Gastroesophageal sphincter (tissue), 4 donors: Measurements from ENCODE around the gene HIPK4. TPM values are rescaled to one million over a fixed set of nuclear protein-coding genes. Genes with fewer than 3 reads are reported as not detected.

Experiments used
- ATAC-seq: fragments of 150-250 bp; one replicate; pipeline ENCODE4 v1.9.1; 2016; ENCODE audit warnings: mild to moderate bottlenecking, moderate library complexity
- H3K27ac ChIP-seq, 4 donors: fragments of 200-600 bp; sonication (generic) in 3 of 4; 1 replicate in 3 of 4; 2 replicates in 1 of 4; pipeline ENCODE4 v1.5.1; 2016 to 2019
- H3K27me3 ChIP-seq: fragments of 200-600 bp; sonication (generic); one replicate; pipeline ENCODE4 v1.5.1; 2019
- H3K36me3 ChIP-seq, 2 donors: fragments of 200-600 bp; sonication (generic); one replicate each; pipeline ENCODE4 v1.5.1; 2019; ENCODE audit warnings: control low read depth in 1 of 2
- H3K4me1 ChIP-seq, 3 donors: fragments of 200-600 bp; sonication (generic); 1 replicate in 2 of 3; 2 replicates in 1 of 3; pipeline ENCODE4 v1.5.1; 2016 to 2019; ENCODE audit warnings: control low read depth in 2 of 3
- H3K4me3 ChIP-seq, 2 donors: fragments of 200-600 bp; sonication (generic); one replicate each; pipeline ENCODE4 v1.5.1; 2019; ENCODE audit warnings: mild to moderate bottlenecking in 1 of 2, moderate library complexity in 1 of 2
- H3K9me3 ChIP-seq, 3 donors: fragments of 200-600 bp; sonication (generic); one replicate each; pipeline ENCODE4 v1.5.1; 2017 to 2019; ENCODE audit warnings: control low read depth in 2 of 3
- EP300 ChIP-seq: sonication (generic); formaldehyde crosslinking; IDR thresholded peaks from one replicate; pipeline ENCODE4 v1.6.1; 2017; ENCODE audit warnings: antibody characterized with exemption, mild to moderate bottlenecking
- POLR2A ChIP-seq, 2 donors: fragments of 450-650 bp; IDR thresholded peaks; one replicate each; pipeline ENCODE4 v1.6.1; 2017; ENCODE audit warnings: antibody characterized with exemption in 2 of 2, mild to moderate bottlenecking in 2 of 2, moderate library complexity in 1 of 2
- POLR2AphosphoS5 ChIP-seq: sonication (generic); formaldehyde crosslinking; IDR thresholded peaks from one replicate; pipeline ENCODE4 v1.6.1; 2017; ENCODE audit warnings: antibody characterized with exemption
- WGBS, 2 donors: methylation state at CpG; one replicate each; pipeline ENCODE4 v1.1.5; 2018; ENCODE audit warnings: low coverage in 1 of 2; 5-methylcytosine and 5-hydroxymethylcytosine counted together
- total RNA-seq, 4 donors: library from RNA; depleted of rRNA; stranded (reverse); fragments of >200 nt; gene quantifications; one replicate each; pipeline ENCODE4 v1.1.0, GENCODE V29; 2016
- TF ChIP-seq, protein P1 (sequence below), 4 experiments: fragments of 200-600 bp in 2 of 4; fragments of 450-650 bp in 2 of 4; sonication (generic) in 1 of 4; IDR thresholded peaks; one replicate each; pipeline ENCODE4 v1.5.1; 2017 to 2019; ENCODE audit warnings: antibody characterized with exemption in 4 of 4, mild to moderate bottlenecking in 2 of 4, moderate library complexity in 2 of 4

Gene HIPK4
- total RNA-seq, 4 donors from 2014 or later: 0.19 to 1.1 TPM; not detected in 2

DNA sequence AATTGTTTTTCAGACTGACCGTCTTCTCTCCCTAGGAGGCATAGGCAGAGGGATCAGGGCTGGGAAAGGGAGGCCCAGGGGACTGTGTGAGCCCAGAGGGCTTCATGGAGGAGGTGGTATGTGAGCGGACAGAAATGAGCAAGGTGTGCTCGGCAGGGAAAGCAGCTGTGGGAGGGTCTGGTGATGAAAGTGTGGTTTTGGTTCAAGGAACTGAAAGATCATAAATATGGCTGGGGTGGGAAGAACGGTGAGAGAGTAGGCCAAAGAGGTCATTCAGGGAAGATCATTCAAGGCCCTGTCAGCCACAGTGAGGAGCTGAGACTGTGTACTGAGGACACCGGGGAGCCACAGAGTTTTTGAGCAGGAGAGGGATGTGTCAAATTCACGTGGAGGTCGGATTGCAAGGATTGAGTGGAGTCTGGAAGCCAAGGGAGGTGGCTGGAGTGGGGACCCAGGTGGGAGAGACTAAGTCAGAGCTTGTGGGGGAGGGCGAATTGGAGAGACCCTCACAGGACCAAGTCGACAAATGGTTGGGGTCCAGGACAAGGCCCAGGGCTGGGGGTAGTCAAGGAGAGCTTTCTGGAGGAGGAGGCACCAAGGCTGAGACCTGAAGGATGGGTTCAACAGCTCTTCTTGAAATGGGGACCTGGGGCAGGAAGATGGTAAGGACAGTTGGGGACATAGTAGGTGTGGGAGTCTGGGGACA, 33.9 kb downstream of the HIPK4 start:
- peaks cover 0 to 51% of the 10 kb centered on the region in 2 donors for H3K36me3 ChIP-seq
- H3K27me3 ChIP-seq: no peaks in the 10 kb centered on the region
- H3K9me3 ChIP-seq: no peaks in the 10 kb centered on the region
- H3K27ac ChIP-seq: no peak overlapping the region
- 81 to 100% methylated on average over 1 to 8 of the region's 9 CpGs for WGBS, 2 donors
- H3K4me1 ChIP-seq: peaks cover 0 to 9% (median 0%) of the 10 kb centered on the region in 3 donors
- no peak for ATAC-seq
- TF ChIP-seq POLR2AphosphoS5 (no peak), EP300 (no peak), POLR2A (IDR thresholded peaks at IDR 0.05) (no peak)
- TF ChIP-seq, protein P1, sequence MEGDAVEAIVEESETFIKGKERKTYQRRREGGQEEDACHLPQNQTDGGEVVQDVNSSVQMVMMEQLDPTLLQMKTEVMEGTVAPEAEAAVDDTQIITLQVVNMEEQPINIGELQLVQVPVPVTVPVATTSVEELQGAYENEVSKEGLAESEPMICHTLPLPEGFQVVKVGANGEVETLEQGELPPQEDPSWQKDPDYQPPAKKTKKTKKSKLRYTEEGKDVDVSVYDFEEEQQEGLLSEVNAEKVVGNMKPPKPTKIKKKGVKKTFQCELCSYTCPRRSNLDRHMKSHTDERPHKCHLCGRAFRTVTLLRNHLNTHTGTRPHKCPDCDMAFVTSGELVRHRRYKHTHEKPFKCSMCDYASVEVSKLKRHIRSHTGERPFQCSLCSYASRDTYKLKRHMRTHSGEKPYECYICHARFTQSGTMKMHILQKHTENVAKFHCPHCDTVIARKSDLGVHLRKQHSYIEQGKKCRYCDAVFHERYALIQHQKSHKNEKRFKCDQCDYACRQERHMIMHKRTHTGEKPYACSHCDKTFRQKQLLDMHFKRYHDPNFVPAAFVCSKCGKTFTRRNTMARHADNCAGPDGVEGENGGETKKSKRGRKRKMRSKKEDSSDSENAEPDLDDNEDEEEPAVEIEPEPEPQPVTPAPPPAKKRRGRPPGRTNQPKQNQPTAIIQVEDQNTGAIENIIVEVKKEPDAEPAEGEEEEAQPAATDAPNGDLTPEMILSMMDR (IDR thresholded peaks at IDR 0.05): no peak
- H3K4me3 ChIP-seq: no peak overlapping the region

DNA sequence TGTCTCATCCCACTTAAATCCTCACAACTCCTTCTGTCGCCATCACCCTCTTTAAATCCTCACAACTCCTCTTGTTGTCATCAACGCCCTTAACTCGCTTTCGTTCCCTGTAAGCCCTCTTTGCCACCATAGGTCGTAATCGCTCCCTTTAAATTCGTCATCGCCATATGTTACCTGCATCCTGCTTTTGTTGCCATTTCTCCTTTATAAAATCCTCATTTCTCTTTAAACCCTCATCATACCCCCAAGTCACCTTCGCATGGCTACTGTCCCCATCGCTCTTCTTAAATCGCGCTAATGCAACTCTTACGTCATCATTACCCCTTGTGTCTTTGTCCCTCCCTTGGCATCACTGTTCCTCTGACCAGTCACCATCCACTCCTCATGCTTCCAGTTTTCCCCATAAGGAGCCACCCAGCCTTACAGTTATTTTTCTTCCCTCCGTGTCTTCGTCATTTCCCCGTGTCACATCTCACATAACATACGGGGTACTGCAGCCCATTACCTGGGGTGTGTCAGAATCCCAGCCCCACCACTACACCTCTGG, 40.9 kb downstream of the HIPK4 start:
- Histone ChIP-seq H3K36me3 (peaks cover 0 to 22% of the 10 kb centered on the region in 2 donors), H3K4me1 (peaks cover 0 to 40% (median 9%) of the 10 kb centered on the region in 3 donors), H3K27ac (peak overlapping the region; percentile 47 to 88 (median 85)), H3K27me3 (no peaks in the 10 kb centered on the region), H3K4me3 (peak overlapping the region; percentile 68 to 81), H3K9me3 (no peaks in the 10 kb centered on the region)
- peak; percentile 5 for TF ChIP-seq POLR2AphosphoS5
- TF ChIP-seq POLR2A (IDR thresholded peaks at IDR 0.05): no peak
- WGBS, 2 donors: 9 to 15% methylated on average over 17 of the region's 17 CpGs
- ATAC-seq: no peak

DNA sequence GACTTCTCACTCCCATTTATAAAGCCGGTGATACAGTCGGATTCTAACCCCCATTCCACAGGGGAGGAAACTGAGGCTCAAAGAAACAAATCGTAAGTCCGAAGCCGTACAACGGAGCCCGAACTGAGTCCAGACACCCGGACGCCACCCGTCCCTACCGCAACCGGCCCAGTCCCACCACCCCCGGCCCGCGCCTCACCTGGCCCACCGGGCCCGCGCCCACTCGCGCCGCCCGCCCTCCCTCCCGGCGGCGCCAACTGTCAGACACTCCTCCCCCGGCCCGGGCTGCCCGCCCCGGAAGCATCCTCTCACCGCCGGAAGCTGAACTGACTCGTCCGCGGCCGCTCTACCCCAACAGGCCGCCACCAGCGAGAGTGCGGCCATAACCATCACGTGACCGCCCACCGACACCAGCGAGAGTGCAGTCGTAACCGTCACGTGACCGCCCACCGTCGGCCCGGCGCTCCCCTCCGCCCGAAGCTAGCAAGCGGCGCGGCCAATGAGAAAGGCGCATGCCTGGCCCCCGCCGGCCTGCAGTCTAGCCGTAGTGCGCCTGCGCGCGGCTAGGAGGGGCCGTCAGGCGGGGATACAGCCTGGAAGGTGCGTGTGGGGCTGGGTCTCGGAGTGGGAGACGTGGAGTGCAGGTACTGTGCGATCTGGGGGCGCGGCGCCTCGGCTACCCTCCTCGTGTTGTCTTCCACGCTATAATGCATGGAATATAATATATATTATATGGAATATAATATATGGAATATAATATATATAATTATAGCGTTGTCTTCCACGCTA, 41.7 kb downstream of the HIPK4 start, which contains the start of the genes C19orf47 and PLD3:
C19orf47 (minus strand) TSS at position 273 of the 789 bp plus-strand sequence. CDS start 6,540 bp downstream, outside the sequence.
PLD3 (plus strand) TSS at position 571 of the 789 bp plus-strand sequence. CDS start 17,789 bp downstream, outside the sequence.
- 0 to 2% methylated on average over 5 to 17 of the region's 77 CpGs for WGBS, 2 donors
- Histone ChIP-seq H3K4me3 (peak within 1 kb of the TSS; percentile 68 to 81), H3K27ac (peak within 1 kb of the TSS; percentile 47 to 88 (median 85)), H3K4me1 (peaks cover 0 to 44% (median 9%) of the 10 kb centered on the region in 3 donors), H3K27me3 (no peaks in the 10 kb centered on the region), H3K36me3 (peaks cover 0 to 17% of the 10 kb centered on the region in 2 donors), H3K9me3 (no peaks in the 10 kb centered on the region)
- no peak for TF ChIP-seq EP300
- TF ChIP-seq, protein P1 (IDR thresholded peaks at IDR 0.05): peak in 3 of 4 experiments; percentile 1 to 14 (median 13)
- TF ChIP-seq POLR2AphosphoS5: peak; percentile 98
- TF ChIP-seq POLR2A (IDR thresholded peaks at IDR 0.05): peak; percentile 80 to 81
- peak; percentile 99 for ATAC-seq

DNA sequence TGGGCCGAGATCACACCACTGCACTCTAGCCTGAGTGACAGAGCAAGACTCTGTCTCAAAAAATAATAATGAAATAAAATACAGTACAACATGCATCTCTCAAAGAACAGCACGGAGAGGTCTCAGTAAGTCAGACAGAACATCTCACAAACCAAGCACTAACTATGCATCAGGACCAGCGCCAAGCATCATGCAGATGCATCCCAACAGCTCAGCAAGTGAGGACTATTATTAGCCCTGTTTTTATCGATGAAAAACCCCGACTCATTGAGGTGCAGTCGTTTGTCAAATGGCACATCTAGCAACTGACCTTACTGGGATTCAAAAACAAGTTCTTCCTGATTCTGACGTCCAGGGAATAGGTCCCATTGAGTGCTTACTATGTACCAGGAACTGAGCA, 45.6 kb downstream of the HIPK4 start:
- 74% methylated on average over 5 of the region's 7 CpGs; no CpG with 5 or more reads in 1 of the 2 donors for WGBS, 2 donors
- TF ChIP-seq POLR2AphosphoS5: no peak
- TF ChIP-seq EP300: no peak
- TF ChIP-seq, protein P1 (IDR thresholded peaks at IDR 0.05): no peak
- TF ChIP-seq POLR2A (IDR thresholded peaks at IDR 0.05): no peak
- no peak overlapping the region for H3K4me3 ChIP-seq
- ATAC-seq: no peak
- no peaks in the 10 kb centered on the region for H3K27me3 ChIP-seq
- H3K9me3 ChIP-seq: no peaks in the 10 kb centered on the region
- peaks cover 0 to 48% (median 13%) of the 10 kb centered on the region in 3 donors for H3K4me1 ChIP-seq
- peaks cover 0 to 19% of the 10 kb centered on the region in 2 donors for H3K36me3 ChIP-seq
- no peak overlapping the region for H3K27ac ChIP-seq
